ENCODE results near the gene CACNB1.

DNA sequence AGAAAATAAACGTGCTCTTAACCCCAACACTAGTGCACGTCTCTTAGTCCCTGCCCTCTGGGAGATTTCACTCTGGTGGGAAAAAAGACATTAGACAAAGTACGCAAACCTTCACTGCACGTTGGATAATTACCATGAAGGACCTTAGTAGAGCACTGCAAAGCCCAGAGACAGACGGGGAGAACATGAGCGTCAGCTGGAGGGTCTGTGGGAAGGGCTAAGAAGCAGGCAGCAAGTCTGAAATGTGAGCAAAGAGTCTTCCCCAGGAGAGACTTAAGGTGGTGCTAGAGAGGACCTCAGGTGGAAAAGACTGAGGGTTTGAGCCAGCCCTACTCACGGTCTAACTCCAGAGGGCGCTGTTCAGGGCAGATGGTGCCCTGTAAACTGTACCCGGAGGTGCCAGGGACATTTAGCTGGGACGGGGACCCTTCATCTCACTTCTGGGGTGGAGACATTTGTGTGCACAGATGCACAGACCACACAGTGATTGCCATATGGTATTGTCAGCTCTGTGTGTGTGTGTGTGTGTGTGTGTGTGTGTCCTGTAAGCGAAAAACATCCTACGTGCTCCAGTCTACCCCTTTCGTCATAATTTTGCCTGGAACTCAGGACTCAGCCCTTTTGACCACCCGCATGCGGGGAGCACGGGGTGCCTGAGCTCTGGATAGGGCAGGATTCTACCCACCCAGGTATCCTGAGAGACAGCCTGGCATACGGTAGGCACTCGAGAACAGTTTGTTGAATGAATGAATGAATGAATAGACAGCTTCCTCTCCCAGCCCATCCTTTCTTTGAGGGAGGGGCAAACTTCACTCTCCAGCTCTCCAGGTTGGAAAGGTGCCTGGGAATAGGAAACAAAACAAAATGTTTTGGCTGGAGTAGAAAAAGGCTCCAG, 38.3 kb upstream of the CACNB1 start:
- TF ChIP-seq, protein P1, sequence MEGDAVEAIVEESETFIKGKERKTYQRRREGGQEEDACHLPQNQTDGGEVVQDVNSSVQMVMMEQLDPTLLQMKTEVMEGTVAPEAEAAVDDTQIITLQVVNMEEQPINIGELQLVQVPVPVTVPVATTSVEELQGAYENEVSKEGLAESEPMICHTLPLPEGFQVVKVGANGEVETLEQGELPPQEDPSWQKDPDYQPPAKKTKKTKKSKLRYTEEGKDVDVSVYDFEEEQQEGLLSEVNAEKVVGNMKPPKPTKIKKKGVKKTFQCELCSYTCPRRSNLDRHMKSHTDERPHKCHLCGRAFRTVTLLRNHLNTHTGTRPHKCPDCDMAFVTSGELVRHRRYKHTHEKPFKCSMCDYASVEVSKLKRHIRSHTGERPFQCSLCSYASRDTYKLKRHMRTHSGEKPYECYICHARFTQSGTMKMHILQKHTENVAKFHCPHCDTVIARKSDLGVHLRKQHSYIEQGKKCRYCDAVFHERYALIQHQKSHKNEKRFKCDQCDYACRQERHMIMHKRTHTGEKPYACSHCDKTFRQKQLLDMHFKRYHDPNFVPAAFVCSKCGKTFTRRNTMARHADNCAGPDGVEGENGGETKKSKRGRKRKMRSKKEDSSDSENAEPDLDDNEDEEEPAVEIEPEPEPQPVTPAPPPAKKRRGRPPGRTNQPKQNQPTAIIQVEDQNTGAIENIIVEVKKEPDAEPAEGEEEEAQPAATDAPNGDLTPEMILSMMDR (IDR thresholded peaks at IDR 0.05) = peak; percentile 34 to 64 (median 47)
- no peak for TF ChIP-seq POLR2AphosphoS5 (IDR thresholded peaks at IDR 0.05)
- TF ChIP-seq EP300 (IDR thresholded peaks at IDR 0.05; ENCODE audit: low read depth) = no peak
- TF ChIP-seq POLR2A (IDR thresholded peaks at IDR 0.05) = no peak
